Activated CD4-positive, alpha-beta T cell treated with anti-CD3 and anti-CD28 coated beads, Interleukin-2, amount 10 ng/mL, durations not matched to agents 24 days and 14 days (primary cell): ENCODE data around the gene LRRC37A. TPM values are rescaled to one million over a fixed set of nuclear protein-coding genes. Genes with fewer than 3 reads are reported as not detected.
"Not testable (repeated sequence)": the region's sequence is repeated elsewhere in the genome, so short reads cannot be mapped to it uniquely, and the experiment has no call there.

Experiments
- DNase-seq: peaks from one replicate; pipeline ENCODE4 v3.0.0; 2022
- H3K27ac Mint-ChIP-seq: one replicate; pipeline ENCODE4 v1.8.0; 2022; ENCODE audit warnings: mild to moderate bottlenecking, mixed read lengths
- H3K27me3 Mint-ChIP-seq: one replicate; pipeline ENCODE4 v1.8.0; 2022; ENCODE audit warnings: mixed read lengths
- H3K36me3 Mint-ChIP-seq: one replicate; pipeline ENCODE4 v1.8.0; 2022; ENCODE audit warnings: low read depth, mild to moderate bottlenecking, mixed read lengths
- H3K4me1 Mint-ChIP-seq: one replicate; pipeline ENCODE4 v1.8.0; 2021; ENCODE audit warnings: mixed read lengths
- H3K4me3 Mint-ChIP-seq: one replicate; pipeline ENCODE4 v1.8.0; 2022; ENCODE audit warnings: mild to moderate bottlenecking, moderate library complexity, mixed read lengths
- H3K9me3 Mint-ChIP-seq: one replicate; pipeline ENCODE4 v1.8.0; 2021; ENCODE audit warnings: mixed read lengths
- intact Hi-C: fragments of 100-400 bp; cut with micrococcal nuclease; formaldehyde crosslinking; loops from one replicate; pipeline ENCODE4 v1.15.1; 2023
- total RNA-seq: library from RNA; stranded (reverse); gene quantifications from 2 replicates; pipeline ENCODE4 v1.2.3, GENCODE V29; 2022

Gene LRRC37A
- total RNA-seq, result 2.4 and 2.7 TPM in 2 replicates

DNA sequence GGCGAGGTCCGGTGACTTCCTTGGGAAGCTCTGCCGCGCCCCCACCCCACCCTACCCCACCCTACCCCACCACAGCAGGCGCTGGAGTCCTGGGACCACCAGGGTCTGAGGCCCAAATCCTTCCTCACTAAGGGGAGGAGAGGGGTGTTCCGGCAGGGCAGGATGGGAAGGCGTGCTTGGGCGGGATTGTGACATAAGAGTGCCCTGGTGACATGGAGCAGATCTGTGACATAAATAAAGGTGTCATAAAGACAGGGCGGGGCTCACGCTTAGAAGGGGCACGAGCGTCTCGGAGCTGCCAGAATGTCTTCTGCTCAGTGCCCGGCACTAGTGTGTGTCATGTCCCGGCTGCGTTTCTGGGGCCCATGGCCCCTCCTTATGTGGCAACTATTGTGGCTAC lies at the start of gene LRRC37A:
Gene LRRC37A, plus strand, starts transcription at position 301 of the 400 bp plus-strand sequence. Its CDS starts 3 bp downstream, at position 304.
- DNase-seq, intact Hi-C loops, H3K4me3 Mint-ChIP-seq: not testable (repeated sequence)

DNA sequence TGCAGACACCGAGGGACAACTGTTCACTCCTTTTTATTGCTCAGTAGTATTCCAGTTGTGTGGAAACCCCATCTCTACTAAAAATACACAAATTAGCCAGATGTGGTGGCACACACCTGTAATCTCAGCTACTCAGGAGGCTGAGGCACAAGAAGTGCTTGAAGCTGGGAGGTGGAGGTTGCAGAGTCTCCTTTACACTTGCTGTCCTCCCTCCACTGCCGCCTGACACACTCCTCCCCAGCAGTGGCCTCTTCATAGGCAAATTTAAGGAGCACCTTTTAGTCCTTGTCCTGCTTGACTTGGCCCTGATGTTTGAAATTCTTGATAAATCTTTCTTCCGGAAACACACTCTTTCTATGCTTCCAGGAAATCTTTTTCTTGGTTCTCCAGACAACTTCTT lies 45.8 kb upstream of the LRRC37A start:
- H3K27me3 Mint-ChIP-seq, result peaks cover 12% of the 10 kb centered on the region
- DNase-seq, H3K4me3 Mint-ChIP-seq, intact Hi-C loops, H3K36me3 Mint-ChIP-seq, H3K9me3 Mint-ChIP-seq, H3K4me1 Mint-ChIP-seq, H3K27ac Mint-ChIP-seq: not testable (repeated sequence)

More for the DNA sequence above, at the start of gene LRRC37A:
- H3K27me3 Mint-ChIP-seq, H3K27ac Mint-ChIP-seq, H3K9me3 Mint-ChIP-seq, H3K36me3 Mint-ChIP-seq: not testable (repeated sequence)
- peaks cover 10% of the 10 kb centered on the region for H3K4me1 Mint-ChIP-seq

DNA sequence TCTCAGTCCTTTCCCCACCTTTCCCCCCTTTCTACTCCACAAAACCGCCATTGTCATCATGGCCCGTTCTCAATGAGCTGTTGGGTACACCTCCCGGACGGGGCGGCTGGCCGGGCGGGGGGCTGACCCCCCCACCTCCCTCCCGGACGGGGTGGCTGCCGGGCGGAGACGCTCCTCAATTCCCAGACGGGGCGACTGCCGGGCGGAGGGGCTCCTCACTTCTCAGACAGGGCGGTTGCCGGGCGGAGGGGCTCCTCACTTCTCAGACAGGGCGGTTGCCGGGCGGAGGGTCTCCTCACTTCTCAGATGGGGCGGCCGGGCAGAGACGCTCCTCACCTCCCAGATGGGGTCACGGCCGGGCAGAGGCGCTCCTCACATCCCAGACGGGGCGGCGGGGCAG lies 42.1 kb upstream of the LRRC37A start:
- peak; percentile 53 for DNase-seq
- H3K27me3 Mint-ChIP-seq, result peaks cover 13% of the 10 kb centered on the region
- intact Hi-C loops, result loop anchor here (1.0 kb wide), 1 partner anchor 33 kb away; no protein-coding TSS in a partner anchor
- not testable (repeated sequence) for H3K27ac Mint-ChIP-seq, H3K36me3 Mint-ChIP-seq, H3K4me3 Mint-ChIP-seq, H3K4me1 Mint-ChIP-seq, H3K9me3 Mint-ChIP-seq

DNA sequence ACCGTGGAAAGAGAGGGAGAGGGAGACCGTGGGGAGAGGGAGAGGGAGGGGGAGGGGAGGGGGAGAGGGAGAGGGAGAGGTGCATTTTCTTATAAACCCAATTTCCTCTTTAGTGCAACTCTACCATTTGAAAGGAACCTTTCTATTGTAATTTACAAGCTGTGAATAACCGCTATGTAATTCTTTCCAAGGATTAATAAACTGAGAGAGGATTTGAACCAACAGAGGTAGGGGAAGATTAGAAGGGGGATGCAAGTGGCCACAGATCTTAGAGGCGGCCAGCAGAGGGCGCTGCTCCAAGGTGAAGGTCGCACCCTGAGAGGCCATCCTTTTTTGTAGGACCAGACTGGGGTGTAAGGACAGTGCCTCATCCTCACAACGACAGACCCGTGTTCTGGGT lies 41.2 kb upstream of the LRRC37A start:
- H3K9me3 Mint-ChIP-seq, H3K27ac Mint-ChIP-seq, H3K36me3 Mint-ChIP-seq, H3K4me1 Mint-ChIP-seq, H3K4me3 Mint-ChIP-seq: not testable (repeated sequence)
- H3K27me3 Mint-ChIP-seq, result peaks cover 13% of the 10 kb centered on the region
- intact Hi-C loops, result loop anchor here (1.0 kb wide), 1 partner anchor 33 kb away; no protein-coding TSS in a partner anchor
- DNase-seq, result peak; percentile 92

DNA sequence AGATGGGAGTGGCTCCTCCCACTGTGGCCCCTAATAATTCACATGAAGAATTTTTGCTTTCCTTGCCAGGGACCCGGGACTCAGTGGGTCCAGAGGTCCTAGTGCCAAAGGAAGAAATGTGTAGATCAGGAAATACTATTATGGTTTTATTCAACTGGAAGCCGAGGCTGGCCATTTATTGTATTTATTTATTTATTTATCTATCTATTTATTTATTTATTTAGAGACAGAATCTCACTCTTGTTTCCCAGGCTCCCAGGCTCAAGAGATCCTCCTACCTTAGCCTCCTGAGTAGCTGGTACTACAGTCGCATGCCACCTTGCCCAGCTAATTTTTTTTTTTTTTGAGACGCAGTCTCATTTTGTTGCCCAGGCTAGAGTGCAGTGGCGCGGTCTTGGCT lies 40.7 kb upstream of the LRRC37A start:
- H3K27me3 Mint-ChIP-seq, result peaks cover 12% of the 10 kb centered on the region
- H3K9me3 Mint-ChIP-seq, H3K27ac Mint-ChIP-seq, intact Hi-C loops, H3K36me3 Mint-ChIP-seq, DNase-seq, H3K4me1 Mint-ChIP-seq, H3K4me3 Mint-ChIP-seq: not testable (repeated sequence)

DNA sequence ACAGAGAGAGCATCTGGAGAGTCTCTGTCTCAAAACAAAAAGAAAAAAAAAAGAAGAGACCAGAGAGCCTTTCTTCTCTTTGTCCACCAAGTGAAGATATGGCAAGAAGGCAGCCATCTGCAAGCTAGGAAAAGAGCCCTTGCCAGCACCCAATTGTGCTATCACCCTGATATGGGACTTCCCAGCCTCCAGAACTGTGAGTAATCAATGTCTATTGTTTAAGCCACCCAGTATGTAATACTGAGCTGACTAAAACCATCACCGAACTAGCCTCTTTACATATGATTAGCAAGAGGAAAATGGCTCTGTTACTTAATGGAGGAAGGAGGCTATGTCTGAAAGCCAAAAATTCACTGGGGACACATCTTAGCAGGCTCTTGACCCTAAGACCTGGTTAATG lies 38.6 kb upstream of the LRRC37A start:
- peaks cover 12% of the 10 kb centered on the region for H3K27me3 Mint-ChIP-seq
- DNase-seq, intact Hi-C loops, H3K9me3 Mint-ChIP-seq, H3K4me3 Mint-ChIP-seq, H3K27ac Mint-ChIP-seq, H3K4me1 Mint-ChIP-seq, H3K36me3 Mint-ChIP-seq: not testable (repeated sequence)

DNA sequence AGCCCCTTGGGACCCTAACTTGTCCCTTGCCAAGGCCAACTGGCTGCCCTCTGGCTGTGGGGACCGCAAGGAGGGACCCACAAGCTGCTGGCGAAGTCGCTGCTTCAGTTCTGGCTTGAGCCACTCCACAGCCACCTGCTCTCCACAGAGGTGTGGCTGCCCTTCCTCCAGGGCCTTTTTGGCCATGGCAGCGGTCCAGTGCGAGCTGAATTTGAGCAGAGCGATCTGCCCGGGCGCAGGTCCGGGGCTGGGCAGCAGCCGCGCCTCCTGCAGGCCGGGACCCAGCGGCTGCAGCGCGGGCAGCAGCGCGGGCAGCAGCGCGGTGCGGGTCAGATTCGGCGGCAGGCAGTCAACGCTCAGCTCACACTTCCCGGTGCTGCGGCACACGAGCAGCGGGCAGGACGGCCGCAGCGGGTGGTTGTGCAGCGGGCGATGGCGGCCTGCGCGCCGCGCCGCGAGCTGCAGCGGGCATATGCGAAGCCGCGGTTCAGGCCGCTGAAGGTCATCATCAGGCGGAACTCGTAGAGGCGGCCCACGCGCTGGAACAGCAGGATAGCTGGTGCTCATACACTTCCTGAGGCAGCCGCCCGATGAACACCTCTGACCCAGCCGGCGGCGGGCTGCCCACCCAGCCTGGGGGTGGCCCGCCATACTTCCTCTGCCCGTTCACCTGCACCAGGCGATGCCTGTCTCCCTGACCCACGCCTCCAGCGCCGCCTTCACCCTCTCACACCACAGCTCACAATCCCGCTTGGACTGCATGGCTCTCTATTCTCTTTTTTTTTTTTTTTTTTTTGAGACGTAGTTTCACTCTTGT lies 34.9 kb upstream of the LRRC37A start:
- H3K9me3 Mint-ChIP-seq, H3K27ac Mint-ChIP-seq, intact Hi-C loops, H3K36me3 Mint-ChIP-seq: not testable (repeated sequence)
- peaks cover 17% of the 10 kb centered on the region for H3K4me1 Mint-ChIP-seq
- DNase-seq, result peak; percentile 72
- H3K27me3 Mint-ChIP-seq, result peaks cover 19% of the 10 kb centered on the region
- peak overlapping the region; percentile 81 for H3K4me3 Mint-ChIP-seq

DNA sequence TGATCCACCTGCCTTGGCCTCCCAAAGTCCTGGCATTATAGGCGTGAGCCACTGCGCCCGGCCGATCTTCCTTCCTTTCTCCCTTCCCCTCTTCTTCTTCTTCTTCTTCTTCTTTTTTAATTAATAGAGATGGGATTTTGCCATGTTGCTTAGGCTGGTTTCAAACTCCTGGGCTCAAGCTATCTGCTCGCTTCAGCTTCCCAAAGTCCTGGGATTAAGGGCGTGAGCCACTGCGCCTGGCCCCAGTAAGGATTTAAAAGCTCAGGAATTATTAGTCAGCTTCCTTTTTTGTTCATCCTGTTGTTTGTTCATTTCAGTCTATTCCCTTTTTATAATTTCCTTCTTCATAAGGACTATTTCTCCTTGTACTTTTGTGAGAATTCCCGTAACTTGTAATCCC lies 32.7 kb upstream of the LRRC37A start:
- H3K36me3 Mint-ChIP-seq, result no peaks in the 10 kb centered on the region
- intact Hi-C loops, result no loop called here
- H3K27me3 Mint-ChIP-seq, result peaks cover 18% of the 10 kb centered on the region
- no peaks in the 10 kb centered on the region for H3K9me3 Mint-ChIP-seq
- H3K4me3 Mint-ChIP-seq, result no peak overlapping the region
- no peak overlapping the region for H3K27ac Mint-ChIP-seq
- peak; percentile 54 for DNase-seq
- peaks cover 26% of the 10 kb centered on the region for H3K4me1 Mint-ChIP-seq

DNA sequence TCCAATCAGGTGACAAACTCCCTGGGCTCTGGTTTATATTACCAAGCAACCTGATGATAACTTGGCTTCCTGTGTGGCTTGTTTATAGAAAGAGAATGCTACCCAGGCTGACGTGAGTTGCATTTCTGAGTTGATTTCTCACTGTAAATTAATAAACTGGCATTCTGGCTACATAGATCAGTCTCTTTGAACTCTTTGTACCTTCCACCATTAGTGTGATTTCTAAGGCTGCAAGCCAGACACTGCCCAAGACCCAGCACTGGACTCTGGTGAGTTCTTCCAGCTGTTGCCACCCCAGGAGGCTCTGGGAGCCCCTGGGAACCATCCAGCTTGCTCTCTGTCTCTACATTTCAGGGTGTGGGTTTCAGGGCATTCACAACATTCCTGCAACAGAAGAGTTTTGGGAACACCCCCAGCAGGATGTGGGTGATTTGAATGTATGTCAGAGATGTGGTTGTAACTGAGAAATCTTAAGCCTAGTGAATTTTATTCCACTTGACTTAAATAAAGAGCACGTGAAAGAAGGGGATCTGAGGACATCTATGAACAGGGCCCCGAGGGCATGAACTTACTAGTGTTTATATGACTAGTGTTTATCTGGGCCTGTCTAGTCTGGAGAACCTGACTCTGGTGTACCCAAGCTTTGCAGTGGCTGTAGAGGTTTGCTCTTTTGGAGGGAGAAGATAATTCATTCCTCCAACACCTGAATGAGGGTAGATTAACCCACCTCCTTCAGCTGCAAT lies 30.3 kb upstream of the LRRC37A start:
- Mint-ChIP-seq H3K4me3 (peak overlapping the region; percentile 38), H3K9me3 (no peaks in the 10 kb centered on the region), H3K27ac (peak overlapping the region; percentile 80), H3K4me1 (peaks cover 36% of the 10 kb centered on the region), H3K27me3 (peaks cover 35% of the 10 kb centered on the region), H3K36me3 (no peaks in the 10 kb centered on the region)
- peak; percentile 71 for DNase-seq
- intact Hi-C loops, result no loop called here

DNA sequence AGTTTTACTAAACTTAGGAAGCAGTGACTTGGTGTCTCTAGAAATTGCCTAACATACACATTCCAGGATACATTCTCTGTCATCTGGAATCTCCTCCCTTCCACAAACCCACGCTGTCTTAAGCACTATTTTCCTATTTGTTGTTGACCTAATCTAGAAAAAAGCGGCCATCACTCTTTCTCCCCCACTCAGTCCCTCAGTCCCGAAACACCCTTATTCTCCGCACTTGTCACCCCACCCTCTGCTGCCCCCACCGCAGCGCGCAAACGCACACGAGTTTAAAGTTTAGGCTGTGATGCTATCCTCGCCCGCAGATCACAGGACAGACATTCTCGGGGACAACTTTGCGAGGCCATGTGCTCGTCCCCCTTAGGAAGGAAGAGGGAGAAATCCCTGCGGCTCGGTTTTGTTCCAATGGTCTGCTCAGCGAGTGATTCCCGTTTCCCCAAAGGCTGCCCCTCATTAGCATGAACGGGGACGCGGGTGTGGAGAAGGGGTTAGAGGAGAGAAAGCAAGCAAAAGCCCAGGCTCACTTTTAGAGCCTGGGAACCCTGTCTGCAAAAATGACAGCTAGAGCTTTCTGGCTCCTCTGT lies 28.8 kb upstream of the LRRC37A start:
- peak overlapping the region; percentile 79 for H3K27ac Mint-ChIP-seq
- H3K4me1 Mint-ChIP-seq, result peaks cover 32% of the 10 kb centered on the region
- DNase-seq, H3K9me3 Mint-ChIP-seq, H3K36me3 Mint-ChIP-seq: not testable (repeated sequence)
- peak overlapping the region; percentile 86 for H3K4me3 Mint-ChIP-seq
- intact Hi-C loops, result loop anchor here (1.0 kb wide), 1 partner anchor 72 kb away; no protein-coding TSS in a partner anchor
- peaks cover 42% of the 10 kb centered on the region for H3K27me3 Mint-ChIP-seq

DNA sequence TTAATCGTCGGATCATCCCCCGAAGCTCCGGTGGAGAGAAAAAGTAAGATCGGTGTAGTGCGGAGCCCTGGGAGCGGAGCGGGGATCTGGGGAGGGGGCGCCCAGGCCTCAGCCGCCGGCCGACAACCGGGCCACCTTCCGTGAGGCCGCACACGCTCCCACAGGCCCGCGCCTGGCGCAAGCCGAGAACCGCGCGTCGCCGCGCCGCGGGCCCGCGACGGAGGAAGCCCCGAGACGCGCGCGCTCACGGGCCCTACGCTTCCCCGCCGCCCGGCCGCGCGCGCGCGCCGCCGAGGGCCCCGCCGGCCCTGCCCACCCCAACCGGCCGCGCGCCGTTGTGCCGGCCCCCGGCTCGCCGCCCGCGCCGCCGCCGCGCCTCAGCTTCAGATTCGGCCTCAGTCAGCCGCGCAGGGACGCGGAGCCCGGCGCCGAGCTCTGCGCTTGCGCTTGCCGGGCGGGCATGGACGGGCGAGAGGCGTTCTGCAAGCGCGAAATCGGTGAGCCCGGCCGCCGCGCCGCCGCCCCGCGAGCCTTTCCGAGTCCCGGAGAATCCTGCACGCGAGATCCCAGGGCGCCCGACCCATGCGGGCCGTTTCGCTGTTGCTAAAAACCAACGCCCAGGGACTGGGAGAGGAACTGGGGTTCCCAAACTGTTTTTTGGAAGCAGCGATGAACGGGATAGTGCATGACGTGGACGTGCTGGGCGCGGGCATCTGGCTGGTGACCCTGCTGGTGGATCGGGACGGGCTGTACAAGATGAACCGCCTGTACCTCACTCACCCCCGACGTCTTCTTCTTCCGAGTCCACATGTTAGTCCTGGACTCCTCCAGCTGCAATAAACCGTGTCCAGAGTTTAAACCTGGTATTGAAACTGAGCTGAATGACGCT lies 28.0 kb upstream of the LRRC37A start:
- Mint-ChIP-seq H3K27me3 (peaks cover 45% of the 10 kb centered on the region), H3K9me3 (no peaks in the 10 kb centered on the region)
- intact Hi-C loops, result loop anchor here (1.0 kb wide), 1 partner anchor 73 kb away; no protein-coding TSS in a partner anchor

DNA sequence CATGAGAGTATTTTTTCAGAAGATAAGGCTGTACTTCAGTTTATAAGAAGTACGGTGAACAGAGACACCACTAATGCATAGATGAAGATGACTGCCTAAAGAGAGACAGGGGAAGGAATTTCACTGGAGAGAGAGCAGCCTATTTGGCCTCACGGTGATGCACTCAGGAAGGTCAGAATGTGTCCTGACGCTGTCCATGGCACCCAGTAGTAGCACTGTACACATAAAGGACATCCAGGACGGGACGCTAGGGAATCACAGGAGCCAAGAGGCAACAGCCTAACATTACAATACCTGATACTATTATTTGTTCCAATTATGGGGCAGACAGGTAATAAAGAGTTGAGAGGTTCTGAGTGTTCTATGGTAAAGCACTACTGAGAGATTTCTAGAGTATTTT lies 24.9 kb upstream of the LRRC37A start:
- H3K36me3 Mint-ChIP-seq, result no peaks in the 10 kb centered on the region
- H3K27ac Mint-ChIP-seq, result no peak overlapping the region
- DNase-seq, result peak; percentile 58
- H3K27me3 Mint-ChIP-seq, result peaks cover 64% of the 10 kb centered on the region
- H3K4me3 Mint-ChIP-seq, result no peak overlapping the region
- no peaks in the 10 kb centered on the region for H3K9me3 Mint-ChIP-seq
- H3K4me1 Mint-ChIP-seq, result peaks cover 22% of the 10 kb centered on the region
- intact Hi-C loops, result no loop called here

More for the DNA sequence above, 28.0 kb upstream of the LRRC37A start:
- Mint-ChIP-seq H3K4me3 (peak overlapping the region; percentile 95), H3K4me1 (peaks cover 32% of the 10 kb centered on the region), H3K27ac (peak overlapping the region; percentile 79), H3K36me3 (no peaks in the 10 kb centered on the region)
- peak; percentile 97 for DNase-seq

DNA sequence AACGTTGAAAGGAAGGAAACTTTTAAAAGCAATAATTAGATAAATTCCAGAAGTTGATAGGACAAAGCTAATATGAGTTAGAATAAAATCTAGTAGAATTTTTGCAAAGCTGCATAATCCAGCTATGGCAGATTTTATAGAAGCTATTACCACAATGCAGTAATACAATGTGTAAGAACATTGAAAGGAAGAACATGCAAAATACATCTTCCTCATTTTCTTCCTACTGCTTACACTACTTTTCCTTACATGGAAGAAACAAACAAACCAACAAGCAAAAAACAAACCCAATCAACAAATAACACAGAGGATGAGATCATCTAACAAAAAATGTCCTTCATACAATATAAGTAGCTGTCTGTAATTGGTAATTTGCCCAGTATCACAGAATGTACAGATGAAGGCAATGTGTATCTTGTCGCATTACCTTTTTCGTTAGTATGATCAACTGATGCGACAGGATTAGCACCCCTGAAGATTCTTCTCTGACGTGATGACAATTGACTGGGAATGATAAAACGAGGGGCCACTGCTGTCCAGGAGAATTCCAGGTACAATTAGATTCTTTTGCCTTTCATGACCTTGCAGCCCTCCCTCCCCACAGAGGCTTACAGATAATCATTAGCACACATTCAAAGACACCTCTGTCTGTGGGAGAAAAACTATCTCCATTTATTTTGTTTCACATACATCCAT lies 21.2 kb upstream of the LRRC37A start:
- no peaks in the 10 kb centered on the region for H3K9me3 Mint-ChIP-seq
- H3K36me3 Mint-ChIP-seq, result no peaks in the 10 kb centered on the region
- intact Hi-C loops, result no loop called here
- DNase-seq, result peak; percentile 53
- no peaks in the 10 kb centered on the region for H3K4me1 Mint-ChIP-seq
- H3K27me3 Mint-ChIP-seq, result peaks cover 63% of the 10 kb centered on the region
- no peak overlapping the region for H3K27ac Mint-ChIP-seq
- no peak overlapping the region for H3K4me3 Mint-ChIP-seq
